GM12875 (cell line): ENCODE measurements around the gene CALHM2.

ENCODE experiments used
- H3K4me3 ChIP-seq: one replicate; pipeline ENCODE4 v1.5.1; 2011; ENCODE audit warnings: low read depth, low read length, control low read depth
- CTCF ChIP-seq: IDR thresholded peaks from 2 replicates; pipeline ENCODE4 v1.5.1; 2011; ENCODE audit warnings: low read depth, mild to moderate bottlenecking, control low read depth, inconsistent platforms, low read length, moderate library complexity, borderline replicate concordance; ENCODE audit not compliant: insufficient read depth

Gene CALHM2

GRCh38 chr10:103466734-103467133, 14.6 kb upstream of the CALHM2 start:
- H3K4me3 ChIP-seq = no peak overlapping the region
- no peak for TF ChIP-seq CTCF

- H3K4me3 ChIP-seq = no peak overlapping the region
- no peak for TF ChIP-seq CTCF
Measured at GRCh38 chr10:103465411-103466179, 13.4 kb upstream of the CALHM2 start.

GRCh38 chr10:103463499-103463898, 11.3 kb upstream of the CALHM2 start:
- TF ChIP-seq CTCF = no peak
- no peak overlapping the region for H3K4me3 ChIP-seq

GRCh38 chr10:103459615-103460014, 7.4 kb upstream of the CALHM2 start:
- no peak for TF ChIP-seq CTCF
- H3K4me3 ChIP-seq = no peak overlapping the region

- no peak within 1 kb of the TSS for H3K4me3 ChIP-seq
- TF ChIP-seq CTCF = no peak
Measured at GRCh38 chr10:103458720-103459119, 6.5 kb upstream of the CALHM2 start, which contains the start of gene CALHM1. Gene CALHM1, minus strand, starts transcription at chr10:103458900. Its CDS starts 149 bp downstream, at chr10:103458751.

GRCh38 chr10:103457896-103458583, 5.9 kb upstream of the CALHM2 start:
- TF ChIP-seq CTCF = no peak
- no peak overlapping the region for H3K4me3 ChIP-seq
